Activated naive CD8-positive, alpha-beta T cell treated with anti-CD3 and anti-CD28 coated beads for 36 hours (primary cell): ENCODE measurements around the gene CAV3. TPM values are rescaled to one million over a fixed set of nuclear protein-coding genes. Genes with fewer than 3 reads are reported as not detected.

ENCODE experiments used
- DNase-seq: peaks from one replicate; pipeline ENCODE4 v3.0.0; 2021
- H3K27ac Mint-ChIP-seq: one replicate; pipeline ENCODE4 v1.8.0; 2022; ENCODE audit warnings: mild to moderate bottlenecking, moderate library complexity, mixed read lengths
- H3K27me3 Mint-ChIP-seq: one replicate; pipeline ENCODE4 v1.8.0; 2022; ENCODE audit warnings: mild to moderate bottlenecking, mixed read lengths
- H3K36me3 Mint-ChIP-seq: one replicate; pipeline ENCODE4 v1.8.0; 2021; ENCODE audit warnings: mild to moderate bottlenecking, mixed read lengths
- H3K4me1 Mint-ChIP-seq: one replicate; pipeline ENCODE4 v1.8.0; 2021; ENCODE audit warnings: mixed read lengths
- H3K4me3 Mint-ChIP-seq: one replicate; pipeline ENCODE4 v1.8.0; 2022; ENCODE audit warnings: mild to moderate bottlenecking, moderate library complexity, mixed read lengths
- H3K9me3 Mint-ChIP-seq: one replicate; pipeline ENCODE4 v1.8.0; 2022; ENCODE audit warnings: mixed read lengths
- total RNA-seq, 2 experiments: library from RNA; stranded (reverse); gene quantifications; one replicate each; pipeline ENCODE4 v1.2.3, GENCODE V29; 2021

The CAV3 gene
- total RNA-seq, 2 experiments from 2014 or later, result not detected

- Mint-ChIP-seq H3K4me1 (peaks cover 14% of the 10 kb centered on the region), H3K27ac (no peak overlapping the region)
- DNase-seq, result no peak
Measured at GRCh38 chr3:8765528-8765927, 31.9 kb downstream of the CAV3 start.

GRCh38 chr3:8766148-8766547, 32.5 kb downstream of the CAV3 start:
- Mint-ChIP-seq H3K36me3 (no peaks in the 10 kb centered on the region), H3K4me3 (no peak overlapping the region), H3K4me1 (peaks cover 14% of the 10 kb centered on the region), H3K9me3 (no peaks in the 10 kb centered on the region), H3K27me3 (peaks cover 47% of the 10 kb centered on the region), H3K27ac (no peak overlapping the region)
- DNase-seq, result no peak

More at GRCh38 chr3:8765528-8765927, 31.9 kb downstream of the CAV3 start:
- H3K27me3 Mint-ChIP-seq, result peaks cover 41% of the 10 kb centered on the region
- no peaks in the 10 kb centered on the region for H3K36me3 Mint-ChIP-seq
- no peaks in the 10 kb centered on the region for H3K9me3 Mint-ChIP-seq
- H3K4me3 Mint-ChIP-seq, result no peak overlapping the region

DNA sequence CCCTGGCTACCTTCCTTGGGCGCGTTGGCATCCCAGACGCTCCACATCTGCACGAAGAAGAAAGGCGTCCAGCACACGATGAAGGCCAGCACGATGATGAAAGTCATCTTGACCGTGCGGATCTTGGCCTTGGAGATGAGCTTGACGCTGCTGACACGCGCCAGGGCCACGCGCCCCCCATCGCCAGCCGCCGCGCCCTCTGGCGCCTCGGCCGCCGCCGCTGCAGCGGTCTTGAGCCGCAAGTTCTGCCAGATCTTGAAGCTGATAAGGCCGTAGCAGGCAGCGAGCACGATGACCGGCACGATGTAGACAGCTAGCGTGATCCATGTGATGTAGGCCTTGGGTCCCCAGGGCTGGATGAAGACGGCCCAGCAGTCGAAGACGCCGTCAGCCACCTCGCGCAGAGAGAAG, 33.7 kb downstream of the CAV3 start:
- no peak for DNase-seq
- peaks cover 14% of the 10 kb centered on the region for H3K4me1 Mint-ChIP-seq
- H3K36me3 Mint-ChIP-seq, result no peaks in the 10 kb centered on the region
- H3K9me3 Mint-ChIP-seq, result no peaks in the 10 kb centered on the region
- peaks cover 56% of the 10 kb centered on the region for H3K27me3 Mint-ChIP-seq
- H3K4me3 Mint-ChIP-seq, result no peak overlapping the region
- no peak overlapping the region for H3K27ac Mint-ChIP-seq

DNA sequence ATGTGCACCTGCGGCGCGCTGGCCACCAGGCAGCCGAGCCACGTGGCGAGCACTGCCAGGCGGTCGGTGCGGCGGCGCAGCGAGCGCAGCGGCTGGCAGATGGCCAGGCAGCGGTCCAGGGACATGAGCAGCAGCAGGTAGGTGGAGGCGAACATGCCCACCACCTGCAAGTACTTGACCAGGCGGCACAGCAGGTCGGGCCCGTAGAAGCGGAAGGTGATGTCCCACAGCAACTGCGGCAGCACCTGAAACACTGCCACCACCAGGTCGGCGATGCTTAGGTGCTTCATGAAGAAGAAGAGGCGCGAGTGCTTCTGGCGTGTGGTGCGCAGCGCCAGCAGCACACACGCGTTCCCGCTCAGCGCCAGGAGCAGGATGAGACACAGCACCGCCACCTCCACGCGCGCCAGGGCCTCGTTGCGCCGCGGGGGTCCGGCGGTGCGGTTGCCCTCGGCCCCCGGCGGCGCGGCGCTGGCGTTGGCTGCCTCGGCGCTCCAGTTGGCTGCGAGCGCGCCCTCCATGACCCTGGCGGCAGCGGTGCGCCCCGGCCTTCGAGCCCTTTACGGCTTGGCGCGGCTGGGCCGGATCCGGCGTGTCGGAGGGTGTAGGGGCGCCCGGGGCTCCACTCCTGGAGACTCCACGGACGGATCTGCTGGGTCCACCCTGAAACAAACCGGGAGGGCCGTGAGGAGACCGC, 34.2 kb downstream of the CAV3 start:
- H3K27me3 Mint-ChIP-seq, result peaks cover 61% of the 10 kb centered on the region
- no peaks in the 10 kb centered on the region for H3K36me3 Mint-ChIP-seq
- H3K9me3 Mint-ChIP-seq, result no peaks in the 10 kb centered on the region
- H3K4me3 Mint-ChIP-seq, result no peak overlapping the region
- DNase-seq, result peak; percentile 30
- H3K4me1 Mint-ChIP-seq, result peaks cover 14% of the 10 kb centered on the region
- no peak overlapping the region for H3K27ac Mint-ChIP-seq

DNA sequence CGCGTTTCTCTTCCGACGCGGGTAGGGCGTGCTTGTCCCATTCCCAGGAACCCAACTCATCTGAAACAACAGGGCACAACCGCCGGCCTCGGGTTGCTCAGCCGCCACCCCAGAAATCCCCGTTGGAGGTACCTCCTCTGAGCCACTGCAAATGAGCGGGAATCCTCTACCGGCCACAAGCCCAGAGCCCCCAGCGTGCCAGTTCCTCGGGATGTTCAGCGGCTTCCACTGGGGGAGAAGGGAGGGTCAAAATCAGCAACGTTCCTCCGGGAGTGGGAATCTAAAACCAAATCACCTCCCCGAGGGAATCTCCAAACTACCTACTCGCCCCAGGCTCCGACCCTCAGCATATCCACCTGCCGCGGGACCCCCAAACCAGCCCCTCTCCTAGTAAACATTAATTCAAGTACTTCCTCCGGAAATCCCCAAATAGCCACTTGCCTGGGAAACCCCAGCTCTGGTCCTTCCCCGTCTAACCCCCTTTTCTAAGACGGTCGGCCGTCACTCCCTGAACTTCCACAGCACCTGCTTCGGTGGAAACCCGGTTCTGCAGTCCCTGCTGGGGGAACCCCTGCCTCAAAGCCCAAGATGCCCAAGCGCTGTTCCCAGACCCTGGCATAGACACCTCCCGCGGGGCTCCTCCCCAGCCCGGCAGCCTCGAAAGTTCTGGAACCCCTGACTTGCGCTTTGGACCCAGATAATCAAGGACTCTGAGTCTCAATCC, 34.9 kb downstream of the CAV3 start:
- Mint-ChIP-seq H3K9me3 (no peaks in the 10 kb centered on the region), H3K27me3 (peaks cover 62% of the 10 kb centered on the region), H3K4me3 (no peak overlapping the region), H3K4me1 (peaks cover 14% of the 10 kb centered on the region), H3K27ac (no peak overlapping the region), H3K36me3 (no peaks in the 10 kb centered on the region)
- no peak for DNase-seq

GRCh38 chr3:8769088-8769822, 35.7 kb downstream of the CAV3 start, which contains the start of gene OXTR:
Gene OXTR, minus strand, starts transcription at chr3:8769613. Its CDS starts 1,426 bp downstream, at chr3:8768187.
- Mint-ChIP-seq H3K36me3 (no peaks in the 10 kb centered on the region), H3K4me3 (peak within 1 kb of the TSS; percentile 56), H3K27me3 (peaks cover 62% of the 10 kb centered on the region), H3K4me1 (peaks cover 14% of the 10 kb centered on the region), H3K9me3 (no peaks in the 10 kb centered on the region), H3K27ac (no peak within 1 kb of the TSS)
- peak; percentile 71 for DNase-seq

DNA sequence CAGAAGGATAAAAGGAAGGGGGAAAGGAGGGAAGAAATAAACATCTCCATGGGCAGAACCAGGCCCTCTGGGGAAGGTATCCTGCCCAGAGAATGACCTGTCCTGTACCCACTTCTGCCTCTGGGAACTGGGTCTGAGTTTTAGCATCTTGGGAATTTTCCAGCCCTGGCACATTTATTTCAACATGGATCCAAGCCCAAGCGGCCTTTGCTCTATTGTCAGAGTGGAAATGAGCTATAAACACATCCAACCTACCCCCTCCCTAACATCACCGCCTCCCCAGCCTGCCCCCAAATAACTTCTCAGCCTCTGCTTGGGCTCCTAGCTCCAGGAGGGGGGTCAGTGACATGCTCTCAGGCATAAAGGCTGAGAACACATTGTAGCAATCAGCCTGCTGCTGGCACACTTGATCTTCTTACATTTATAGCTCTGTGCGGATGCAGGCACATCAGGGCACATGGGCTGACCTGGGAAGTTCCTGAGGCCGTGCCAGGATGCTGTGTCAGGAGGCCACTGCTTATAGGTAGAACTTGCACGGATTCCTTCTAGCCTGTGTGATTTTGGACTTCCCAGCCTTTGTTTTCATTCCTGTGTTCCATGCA, 40.4 kb downstream of the CAV3 start:
- Mint-ChIP-seq H3K27me3 (peaks cover 36% of the 10 kb centered on the region), H3K9me3 (no peaks in the 10 kb centered on the region), H3K4me3 (no peak overlapping the region), H3K36me3 (no peaks in the 10 kb centered on the region), H3K27ac (no peak overlapping the region), H3K4me1 (peaks cover 6% of the 10 kb centered on the region)
- DNase-seq, result no peak

GRCh38 chr3:8775181-8775580, 41.6 kb downstream of the CAV3 start:
- Mint-ChIP-seq H3K4me3 (no peak overlapping the region), H3K27me3 (peaks cover 25% of the 10 kb centered on the region), H3K27ac (no peak overlapping the region), H3K4me1 (no peaks in the 10 kb centered on the region), H3K9me3 (no peaks in the 10 kb centered on the region), H3K36me3 (no peaks in the 10 kb centered on the region)
- DNase-seq, result no peak

GRCh38 chr3:8775602-8776001, 42.0 kb downstream of the CAV3 start:
- H3K27me3 Mint-ChIP-seq, result peaks cover 21% of the 10 kb centered on the region

GRCh38 chr3:8776406-8776805, 42.8 kb downstream of the CAV3 start:
- H3K27ac Mint-ChIP-seq, result no peak overlapping the region
- no peaks in the 10 kb centered on the region for H3K36me3 Mint-ChIP-seq
- no peak overlapping the region for H3K4me3 Mint-ChIP-seq
- no peak for DNase-seq
- no peaks in the 10 kb centered on the region for H3K4me1 Mint-ChIP-seq
- peaks cover 13% of the 10 kb centered on the region for H3K27me3 Mint-ChIP-seq
- no peaks in the 10 kb centered on the region for H3K9me3 Mint-ChIP-seq

More at GRCh38 chr3:8775602-8776001, 42.0 kb downstream of the CAV3 start:
- Mint-ChIP-seq H3K27ac (no peak overlapping the region), H3K36me3 (no peaks in the 10 kb centered on the region), H3K4me3 (no peak overlapping the region), H3K4me1 (no peaks in the 10 kb centered on the region), H3K9me3 (no peaks in the 10 kb centered on the region)
- no peak for DNase-seq

DNA sequence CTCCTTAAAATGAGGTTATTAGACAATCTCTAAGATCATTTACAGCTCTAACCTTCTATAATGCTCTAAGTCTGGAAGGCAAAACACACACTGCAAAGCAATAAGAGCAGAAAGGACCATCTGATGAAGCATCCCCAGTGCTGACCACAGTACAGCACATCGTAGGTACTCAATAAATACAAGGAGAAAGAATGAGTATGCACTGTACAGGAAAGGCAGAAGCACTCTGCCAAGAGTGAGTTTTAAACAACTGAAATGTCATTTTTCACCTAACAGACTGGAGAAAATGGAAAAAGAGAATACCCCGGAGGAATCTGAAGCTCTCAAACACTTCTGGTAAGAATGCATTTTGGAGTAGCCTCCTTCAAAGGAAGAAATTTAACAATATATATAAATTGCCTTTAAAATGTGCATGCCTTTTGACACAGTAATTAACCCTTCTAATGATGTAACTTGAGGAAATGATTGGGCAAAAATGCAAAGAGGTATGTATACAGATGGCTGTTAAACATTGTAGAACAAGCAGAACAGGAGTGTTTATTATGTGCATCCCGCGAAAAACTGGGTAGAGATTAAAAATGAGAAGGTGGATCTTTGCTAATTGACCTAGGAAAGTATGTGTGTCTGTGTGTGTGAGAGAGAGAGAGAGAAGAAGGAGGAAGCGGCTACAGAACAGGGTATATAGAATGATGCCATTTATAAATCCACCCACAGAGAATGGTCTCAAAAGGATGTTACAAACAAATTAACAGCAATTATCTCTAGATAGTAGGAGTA, 43.8 kb downstream of the CAV3 start:
- H3K36me3 Mint-ChIP-seq, result no peaks in the 10 kb centered on the region

DNA sequence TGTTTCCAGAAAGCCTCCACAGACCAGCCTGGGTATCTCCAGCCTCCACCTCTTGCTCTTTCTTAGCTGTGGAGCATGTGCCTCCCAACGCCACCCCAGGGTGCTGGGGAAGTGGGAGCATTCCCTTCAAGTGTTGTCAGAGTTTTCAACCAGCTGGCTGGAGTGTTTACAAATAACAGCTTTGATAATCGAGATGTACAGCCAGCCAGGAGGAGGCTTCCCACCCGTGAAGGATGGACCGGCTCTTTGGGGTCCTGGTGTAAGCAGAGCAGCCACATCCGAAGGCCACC, 44.3 kb downstream of the CAV3 start:
- H3K4me1 Mint-ChIP-seq, result no peaks in the 10 kb centered on the region
- H3K27me3 Mint-ChIP-seq, result peaks cover under 1% of the 10 kb centered on the region
- H3K4me3 Mint-ChIP-seq, result no peak overlapping the region
- H3K27ac Mint-ChIP-seq, result no peak overlapping the region
- H3K9me3 Mint-ChIP-seq, result no peaks in the 10 kb centered on the region
- no peak for DNase-seq
- H3K36me3 Mint-ChIP-seq, result no peaks in the 10 kb centered on the region

More for the DNA sequence above, 43.8 kb downstream of the CAV3 start:
- Mint-ChIP-seq H3K4me1 (no peaks in the 10 kb centered on the region), H3K9me3 (no peaks in the 10 kb centered on the region), H3K4me3 (no peak overlapping the region), H3K27ac (no peak overlapping the region), H3K27me3 (peaks cover 5% of the 10 kb centered on the region)
- DNase-seq, result no peak

GRCh38 chr3:8778475-8778874, 44.9 kb downstream of the CAV3 start:
- Mint-ChIP-seq H3K27me3 (no peaks in the 10 kb centered on the region), H3K9me3 (no peaks in the 10 kb centered on the region), H3K4me3 (no peak overlapping the region), H3K27ac (no peak overlapping the region), H3K4me1 (no peaks in the 10 kb centered on the region), H3K36me3 (no peaks in the 10 kb centered on the region)
- no peak for DNase-seq

DNA sequence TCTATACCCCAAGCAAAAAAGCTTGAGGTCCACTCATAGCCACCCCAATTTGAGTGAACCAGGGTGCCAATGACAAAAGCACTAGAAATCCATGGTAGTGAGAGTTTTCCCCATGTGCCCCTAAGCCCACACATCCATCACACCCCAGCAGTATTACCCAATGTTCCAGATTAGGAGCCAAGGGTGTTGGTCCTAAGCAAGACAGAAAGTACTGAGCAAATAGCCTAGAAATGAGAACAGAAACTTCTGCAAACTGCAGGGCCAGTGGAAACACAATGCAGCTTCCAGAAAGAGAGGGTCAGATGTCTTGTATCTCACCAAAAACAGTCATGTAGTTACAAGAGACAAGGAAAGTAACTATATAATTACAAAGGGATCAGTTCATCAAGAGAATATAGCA, 46.7 kb downstream of the CAV3 start:
- H3K27me3 Mint-ChIP-seq, result no peaks in the 10 kb centered on the region
- H3K9me3 Mint-ChIP-seq, result no peaks in the 10 kb centered on the region
- H3K36me3 Mint-ChIP-seq, result no peaks in the 10 kb centered on the region
- H3K4me3 Mint-ChIP-seq, result no peak overlapping the region
- no peaks in the 10 kb centered on the region for H3K4me1 Mint-ChIP-seq
- no peak overlapping the region for H3K27ac Mint-ChIP-seq
- no peak for DNase-seq
